GM12801 (cell line): ENCODE data around the gene PDE9A.

ENCODE experiments used
- TF ChIP-seq, protein P1 (sequence below): IDR thresholded peaks from one replicate; pipeline ENCODE4 v1.5.1; 2011; ENCODE audit warnings: control low read depth; ENCODE audit not compliant: insufficient read length; ENCODE audit errors: extremely low read depth

PDE9A gene

DNA sequence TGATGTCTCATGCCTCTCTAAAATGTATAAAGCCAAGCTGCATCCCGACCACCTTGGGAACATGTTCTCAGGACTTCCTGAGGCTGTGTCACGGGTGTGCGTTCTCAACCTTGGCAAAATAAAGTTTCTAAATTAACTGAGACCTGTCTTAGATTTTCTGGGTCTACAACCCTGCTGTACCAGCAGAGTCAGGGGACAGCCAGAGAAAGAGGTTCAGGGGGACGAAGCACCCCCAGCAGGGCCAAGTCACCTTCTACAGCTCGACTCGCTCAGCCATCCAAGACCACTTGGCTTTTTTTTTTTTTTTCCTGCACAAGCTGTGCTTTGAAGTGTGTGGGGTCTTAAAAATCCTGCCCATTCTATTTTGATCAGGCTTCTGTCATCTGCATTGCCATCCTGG is 28.5 kb upstream of the PDE9A start:
- TF ChIP-seq, protein P1, sequence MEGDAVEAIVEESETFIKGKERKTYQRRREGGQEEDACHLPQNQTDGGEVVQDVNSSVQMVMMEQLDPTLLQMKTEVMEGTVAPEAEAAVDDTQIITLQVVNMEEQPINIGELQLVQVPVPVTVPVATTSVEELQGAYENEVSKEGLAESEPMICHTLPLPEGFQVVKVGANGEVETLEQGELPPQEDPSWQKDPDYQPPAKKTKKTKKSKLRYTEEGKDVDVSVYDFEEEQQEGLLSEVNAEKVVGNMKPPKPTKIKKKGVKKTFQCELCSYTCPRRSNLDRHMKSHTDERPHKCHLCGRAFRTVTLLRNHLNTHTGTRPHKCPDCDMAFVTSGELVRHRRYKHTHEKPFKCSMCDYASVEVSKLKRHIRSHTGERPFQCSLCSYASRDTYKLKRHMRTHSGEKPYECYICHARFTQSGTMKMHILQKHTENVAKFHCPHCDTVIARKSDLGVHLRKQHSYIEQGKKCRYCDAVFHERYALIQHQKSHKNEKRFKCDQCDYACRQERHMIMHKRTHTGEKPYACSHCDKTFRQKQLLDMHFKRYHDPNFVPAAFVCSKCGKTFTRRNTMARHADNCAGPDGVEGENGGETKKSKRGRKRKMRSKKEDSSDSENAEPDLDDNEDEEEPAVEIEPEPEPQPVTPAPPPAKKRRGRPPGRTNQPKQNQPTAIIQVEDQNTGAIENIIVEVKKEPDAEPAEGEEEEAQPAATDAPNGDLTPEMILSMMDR, result no peak

DNA sequence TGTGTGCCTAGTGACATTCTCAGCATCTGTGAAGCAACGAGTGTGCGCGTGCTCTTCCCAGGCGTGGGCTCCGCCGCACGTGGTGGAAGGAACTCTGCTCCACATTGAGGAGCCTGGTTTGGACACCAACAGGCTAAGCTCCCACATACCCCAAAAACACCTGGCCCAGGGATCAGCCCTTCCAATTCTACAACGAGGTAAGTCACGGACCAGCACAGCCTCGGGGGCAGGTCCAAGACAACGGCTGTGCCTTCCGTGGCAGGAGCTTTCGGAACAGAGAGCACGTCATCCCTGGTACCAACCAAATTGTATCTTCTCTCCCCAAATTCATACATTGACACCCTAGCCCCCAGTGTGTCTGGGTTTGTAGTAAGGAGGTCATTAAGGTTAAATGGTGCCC is 27.2 kb upstream of the PDE9A start:
- TF ChIP-seq, protein P1, result no peak

DNA sequence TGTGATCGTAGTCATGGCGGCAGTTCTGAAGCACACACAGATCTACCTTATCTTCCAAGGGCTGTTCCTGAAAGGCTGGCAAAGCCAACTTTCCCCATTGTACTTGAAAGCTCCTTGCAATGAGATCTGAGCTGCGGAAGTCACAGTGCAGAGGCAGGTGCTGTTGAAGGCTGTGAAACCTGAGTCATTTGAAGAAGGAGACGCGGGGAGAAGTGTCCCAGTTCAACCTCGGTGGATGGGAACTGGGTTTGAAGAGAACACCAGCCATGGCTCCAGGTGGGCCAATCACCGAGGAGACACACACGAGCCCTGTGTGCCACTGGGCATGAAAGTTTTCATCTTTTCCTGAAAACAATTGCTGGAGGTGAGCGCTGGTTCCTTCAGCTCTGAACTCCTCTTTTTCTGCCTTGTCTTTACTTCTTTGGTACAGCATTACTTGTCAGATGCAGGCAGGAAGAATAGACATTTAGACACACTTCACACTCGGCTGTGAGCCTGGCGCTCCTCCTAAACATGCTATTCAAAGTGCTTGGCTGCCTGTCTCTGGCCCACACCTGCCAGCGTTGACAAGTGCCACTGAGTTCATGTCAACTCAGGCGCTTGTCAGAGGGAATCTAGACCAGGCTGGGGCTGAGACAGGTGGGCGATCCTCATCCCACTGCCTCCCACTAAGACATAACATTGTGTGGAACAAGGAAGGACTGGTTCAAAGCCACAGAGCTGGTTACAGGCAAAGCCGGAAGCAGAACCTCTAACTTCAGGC is 25.7 kb upstream of the PDE9A start:
- TF ChIP-seq, protein P1, result no peak

DNA sequence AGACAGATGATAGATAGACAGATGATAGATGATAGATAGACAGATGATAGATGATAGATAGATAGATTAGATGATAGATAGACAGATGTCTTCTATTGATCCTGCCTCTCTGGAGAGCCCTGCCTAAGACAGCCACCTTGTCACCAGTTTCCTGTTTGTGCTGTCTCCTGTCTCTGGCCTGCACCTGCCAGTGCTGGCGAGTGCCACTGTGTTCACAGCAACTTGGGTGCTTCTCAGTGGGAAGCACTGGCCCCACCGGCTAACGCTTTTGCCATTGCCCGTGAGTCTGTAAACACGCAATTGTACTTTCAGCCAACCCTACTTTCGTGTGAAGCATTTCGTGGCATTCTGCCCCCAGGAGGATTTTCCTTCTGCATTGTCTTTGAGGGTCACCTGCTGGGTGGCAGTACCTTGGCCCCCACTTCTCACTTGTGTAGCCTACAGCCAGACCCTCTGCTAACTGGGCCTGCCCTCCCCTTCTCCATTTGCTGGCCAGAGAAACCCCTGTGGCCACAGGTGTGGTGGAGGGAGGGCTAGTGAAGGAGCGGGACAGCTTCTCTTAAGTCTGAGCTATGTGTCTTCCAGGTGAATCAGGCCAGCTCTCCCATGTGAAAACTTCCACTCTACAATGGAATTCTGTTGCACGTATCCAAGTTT is 23.4 kb upstream of the PDE9A start:
- TF ChIP-seq, protein P1, result no peak

DNA sequence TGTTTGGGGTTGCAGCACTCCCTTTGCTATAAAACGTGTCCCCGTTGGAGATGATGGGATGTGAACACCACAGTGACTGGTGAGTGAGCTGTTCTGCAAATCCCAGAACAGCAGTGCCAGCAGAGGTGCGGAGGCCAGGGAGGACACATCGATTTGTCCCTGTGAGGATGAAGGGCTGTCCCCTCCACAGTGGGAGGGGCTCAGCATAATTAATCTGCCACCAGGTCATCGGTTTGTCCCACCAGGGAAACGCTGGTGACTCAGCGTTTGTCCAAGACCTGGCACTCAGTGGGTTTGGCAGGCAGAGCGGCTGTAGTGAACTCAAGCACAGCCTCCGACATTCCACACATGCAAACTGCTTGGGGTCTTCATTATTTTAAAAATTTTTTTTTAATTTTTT is 22.8 kb upstream of the PDE9A start:
- TF ChIP-seq, protein P1, result no peak

DNA sequence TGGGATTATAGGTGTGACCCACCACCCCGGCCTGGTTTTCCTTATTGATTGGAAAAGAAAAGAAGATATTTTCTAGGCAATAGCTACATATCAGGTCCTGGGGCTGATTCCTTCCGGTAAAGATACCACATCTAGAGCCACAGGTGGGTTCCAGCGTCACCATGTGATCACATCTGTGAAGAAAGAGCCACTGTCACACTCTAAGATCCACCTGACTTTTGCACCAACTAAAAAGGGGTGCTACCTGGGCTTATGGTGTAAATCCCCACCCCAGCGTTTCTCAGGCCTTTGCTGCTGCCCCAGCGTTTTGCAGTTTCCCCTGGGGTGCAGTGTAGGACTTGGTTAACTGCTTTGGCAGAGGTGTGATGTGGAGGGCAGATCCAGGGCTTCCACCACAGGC is 22.3 kb upstream of the PDE9A start:
- TF ChIP-seq, protein P1, result no peak

DNA sequence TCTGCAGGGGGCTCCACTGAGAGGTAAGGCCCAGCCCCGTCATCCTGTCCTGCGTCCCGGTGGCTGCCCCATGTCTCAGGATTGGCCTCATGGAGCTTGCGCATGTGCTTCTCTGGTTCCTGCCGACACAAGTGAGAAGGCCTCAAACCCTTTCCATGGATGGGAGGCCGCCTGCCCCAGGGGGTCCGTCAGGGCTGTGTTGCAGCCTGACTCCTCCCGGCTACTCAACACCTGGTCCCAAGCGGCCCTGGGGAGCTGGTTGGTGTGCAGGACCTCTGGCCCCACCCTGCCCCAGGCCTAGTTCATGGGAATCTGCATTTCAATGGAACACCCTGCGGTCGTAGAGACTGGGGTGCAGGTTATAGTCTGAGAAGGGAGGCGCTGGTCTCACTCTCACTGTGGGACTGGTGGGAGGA is 21.1 kb upstream of the PDE9A start:
- TF ChIP-seq, protein P1, result no peak
